Retinal pigment epithelial cell (primary cell): Measurements from ENCODE around the gene PDZD8.

Experiments used
- DNase-seq: peaks from one replicate; pipeline ENCODE4 v3.0.0-alpha.2; 2010; ENCODE audit warnings: low read depth
- H3K4me3 ChIP-seq: 2 replicates; pipeline ENCODE4 v1.5.1; 2011; ENCODE audit warnings: mild to moderate bottlenecking, low read length, control low read depth, moderate library complexity
- CTCF ChIP-seq: conservative IDR thresholded peaks from 2 replicates; pipeline ENCODE4 v1.5.1; 2011; ENCODE audit warnings: low read depth, low read length, control low read depth, inconsistent platforms

PDZD8 gene

GRCh38 chr10:117266400-117266799 is 108.8 kb downstream of the PDZD8 start:
- H3K4me3 ChIP-seq = no peak overlapping the region
- TF ChIP-seq CTCF = no peak
- no peak for DNase-seq

DNA sequence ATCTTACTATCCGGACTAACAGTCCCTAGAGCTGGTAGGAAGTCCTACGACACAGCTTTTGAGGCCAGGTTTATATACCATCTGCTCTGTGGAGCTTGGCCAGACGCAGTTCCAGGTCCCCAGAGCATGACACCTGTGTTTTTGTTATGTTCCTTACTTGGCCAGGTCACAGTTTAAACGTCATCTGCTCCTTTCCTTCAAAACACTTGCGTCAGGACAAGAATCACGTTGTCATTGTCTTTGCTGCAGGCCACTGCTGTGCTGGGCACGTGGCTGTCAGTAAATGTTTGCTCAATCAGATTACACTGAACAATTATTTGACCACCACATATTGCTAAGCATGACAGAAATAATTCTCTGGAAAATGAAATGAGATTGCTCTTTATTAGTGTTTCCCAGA is 110.5 kb downstream of the PDZD8 start:
- H3K4me3 ChIP-seq = no peak overlapping the region
- no peak for TF ChIP-seq CTCF
- DNase-seq = no peak

- DNase-seq = no peak
- no peak for TF ChIP-seq CTCF
- H3K4me3 ChIP-seq = no peak overlapping the region
Observed at GRCh38 chr10:117262903-117263293, 112.3 kb downstream of the PDZD8 start.

DNA sequence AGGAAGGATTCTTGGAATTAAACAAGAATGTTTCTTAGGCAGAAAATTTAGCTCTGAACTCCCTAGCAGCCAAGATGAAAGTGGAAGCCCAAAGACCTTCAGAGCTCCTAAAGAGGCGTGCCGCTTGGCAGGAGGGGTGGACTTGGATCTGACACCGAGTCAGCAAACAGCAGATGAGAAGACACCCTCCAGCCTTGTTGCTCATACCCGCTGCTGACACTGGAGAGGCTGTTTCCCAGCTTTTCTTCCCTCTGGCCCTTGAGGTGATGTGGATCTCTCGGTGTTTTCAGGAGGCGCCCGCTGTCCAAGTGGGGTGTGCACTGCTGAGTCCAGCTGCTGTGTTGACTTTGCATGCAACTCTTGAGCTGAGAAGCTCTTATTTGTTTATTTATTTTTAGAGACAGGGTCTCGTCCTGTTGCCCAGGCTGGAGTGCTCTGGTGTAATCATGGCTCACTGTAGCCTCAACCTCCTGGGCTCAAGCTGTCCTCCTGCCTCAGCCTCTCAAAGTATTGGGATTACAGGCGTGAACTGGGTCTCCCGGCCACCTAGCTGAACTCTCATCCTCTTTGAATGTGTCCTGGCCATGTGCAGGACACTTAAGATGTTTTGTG is 112.8 kb downstream of the PDZD8 start:
- no peak overlapping the region for H3K4me3 ChIP-seq
- no peak for TF ChIP-seq CTCF
- no peak for DNase-seq

GRCh38 chr10:117261501-117261900 is 113.7 kb downstream of the PDZD8 start:
- TF ChIP-seq CTCF = no peak
- H3K4me3 ChIP-seq = no peak overlapping the region
- DNase-seq = no peak

DNA sequence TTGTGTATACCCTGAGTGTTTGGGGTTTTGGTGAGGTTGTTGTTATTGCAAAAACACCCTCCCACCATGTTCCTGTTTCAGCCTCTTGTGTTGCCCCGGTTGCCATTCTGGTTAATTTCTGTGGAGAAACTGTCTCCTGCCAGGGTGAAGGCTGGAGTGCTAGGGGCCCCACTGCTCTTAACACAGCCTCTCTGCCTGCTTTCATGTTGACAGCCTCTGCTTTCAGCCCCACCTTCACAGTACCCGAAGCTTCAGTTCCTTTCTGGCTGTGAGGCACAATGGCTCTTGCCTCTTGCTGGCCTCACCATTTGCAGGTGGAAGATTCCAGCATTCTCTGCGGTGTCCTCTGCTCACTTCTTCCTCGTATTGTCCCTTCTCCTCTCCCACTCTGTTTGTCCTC is 115.2 kb downstream of the PDZD8 start:
- DNase-seq = no peak
- TF ChIP-seq CTCF = no peak
- no peak overlapping the region for H3K4me3 ChIP-seq

GRCh38 chr10:117259279-117259678 is 116.0 kb downstream of the PDZD8 start:
- TF ChIP-seq CTCF = no peak

More at GRCh38 chr10:117259279-117259678, 116.0 kb downstream of the PDZD8 start:
- DNase-seq = no peak
- H3K4me3 ChIP-seq = no peak overlapping the region
